HG03280 (cell line): ENCODE results near the gene INIP.
"Not testable (repeated sequence)": the region's sequence is repeated elsewhere in the genome, so short reads cannot be mapped to it uniquely, and the experiment has no call there.

Experiments used
- ATAC-seq: cut with Tn5 transposase; IDR thresholded peaks from one replicate; pipeline ENCODE4 v1.9.1; 2021; ENCODE audit warnings: mild to moderate bottlenecking, moderate library complexity; ENCODE audit not compliant: unreplicated experiment

Gene INIP

GRCh38 chr9:112743216-112743836, 25.4 kb upstream of the INIP start:
- no peak for ATAC-seq

GRCh38 chr9:112734892-112735291, 17.0 kb upstream of the INIP start:
- no peak for ATAC-seq

- no peak for ATAC-seq
Observed at GRCh38 chr9:112731971-112732370, 14.1 kb upstream of the INIP start.

- no peak for ATAC-seq
Observed at GRCh38 chr9:112728401-112728800, 10.5 kb upstream of the INIP start.

- ATAC-seq = no peak
Observed at GRCh38 chr9:112726428-112726827, 8.5 kb upstream of the INIP start.

- ATAC-seq = no peak
Observed at GRCh38 chr9:112725961-112726360, 8.0 kb upstream of the INIP start.

- ATAC-seq = not testable (repeated sequence)
Observed at GRCh38 chr9:112722749-112723148, 4.8 kb upstream of the INIP start.

GRCh38 chr9:112720113-112720780, 2.3 kb upstream of the INIP start:
- no peak for ATAC-seq

GRCh38 chr9:112719696-112720095, 1.8 kb upstream of the INIP start:
- no peak for ATAC-seq

GRCh38 chr9:112719241-112719691, 1.3 kb upstream of the INIP start:
- ATAC-seq = no peak

- ATAC-seq = no peak
Observed at GRCh38 chr9:112712678-112713077, 5.2 kb downstream of the INIP start.

- ATAC-seq = no peak
Observed at GRCh38 chr9:112711050-112711689, 6.7 kb downstream of the INIP start.

- ATAC-seq = no peak
Observed at GRCh38 chr9:112705768-112706427, 12.0 kb downstream of the INIP start.

- no peak for ATAC-seq
Observed at GRCh38 chr9:112703304-112703703, 14.6 kb downstream of the INIP start.

GRCh38 chr9:112700085-112700484, 17.8 kb downstream of the INIP start:
- ATAC-seq = no peak

- ATAC-seq = peak; percentile 77
Observed at GRCh38 chr9:112699230-112699629, 18.7 kb downstream of the INIP start.

- no peak for ATAC-seq
Observed at GRCh38 chr9:112696461-112696860, 21.5 kb downstream of the INIP start.

- no peak for ATAC-seq
Observed at GRCh38 chr9:112694706-112695555, 23.0 kb downstream of the INIP start.

- ATAC-seq = no peak
Observed at GRCh38 chr9:112689161-112689740, 28.7 kb downstream of the INIP start.

- ATAC-seq = no peak
Observed at GRCh38 chr9:112680731-112681402, 37.0 kb downstream of the INIP start.
